Erythroblast (primary cell): ENCODE measurements around the gene NCBP3.

ENCODE experiments used
- GATA1 ChIP-seq: IDR thresholded peaks from 2 replicates; pipeline ENCODE4 v1.6.1; 2011; ENCODE audit warnings: low read depth, mild to moderate bottlenecking, control low read depth, low read length, moderate library complexity
- POLR2A ChIP-seq: IDR thresholded peaks from 2 replicates; pipeline ENCODE4 v1.6.1; 2011; ENCODE audit warnings: mild to moderate bottlenecking, low read length

- TF ChIP-seq POLR2A (no peak), GATA1 (no peak)
These were observed 72.1 kb downstream of the NCBP3 start for GRCh38 chr17:3773966-3774365.
